ENCODE results near the gene TBC1D22A.

TBC1D22A gene

DNA sequence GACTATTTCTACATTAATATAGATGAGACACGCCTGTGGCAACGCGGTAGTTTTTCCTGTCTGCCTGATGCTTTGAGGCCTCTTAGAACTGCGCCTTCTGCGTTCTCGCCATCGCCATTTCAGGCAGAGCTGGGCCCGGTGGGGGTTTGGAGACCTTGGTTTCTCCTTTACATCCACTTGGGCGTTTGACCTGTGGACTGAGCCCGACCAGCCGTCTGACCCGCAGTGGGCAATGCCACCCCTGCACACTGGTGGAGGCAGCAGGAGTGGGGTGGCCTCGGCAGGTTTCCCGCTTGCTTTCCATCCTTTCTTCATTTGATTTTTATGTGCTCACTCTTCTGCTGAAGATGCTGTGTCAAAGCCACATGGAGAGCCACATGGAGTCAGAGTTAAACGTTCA lies 130.4 kb downstream of the TBC1D22A start:
- Histone ChIP-seq H3K4me3 (ENCODE audit: low read depth in 1 of 2, low read length in 2 of 2) (no peak overlapping the region), H3K27ac (ENCODE audit: low read depth, low read length) (no peak overlapping the region), H3K4me1 (ENCODE audit: control insufficient read depth in 1 of 2, insufficient read depth in 2 of 2, low read length in 2 of 2) (peaks cover 7 to 10% of the 10 kb centered on the region in 2 donors), H3K36me3 (ENCODE audit: control insufficient read depth in 1 of 2, insufficient read depth in 2 of 2, low read length in 2 of 2) (peaks cover 3 to 43% of the 10 kb centered on the region in 2 donors), H3K27me3 (ENCODE audit: control insufficient read depth in 1 of 2, insufficient read depth in 2 of 2, low read length in 2 of 2) (no peaks in the 10 kb centered on the region), H3K9me3 (ENCODE audit: control insufficient read depth in 1 of 2, low read length in 2 of 2) (no peaks in the 10 kb centered on the region), H3K9ac (ENCODE audit: low read depth in 1 of 2, low read length in 2 of 2) (no peak overlapping the region)

GRCh38 chr22:46893281-46894020 lies 131.0 kb downstream of the TBC1D22A start:
- H3K9me3 ChIP-seq (ENCODE audit: control insufficient read depth in 1 of 2, low read length in 2 of 2): no peaks in the 10 kb centered on the region

GRCh38 chr22:46894081-46894671 lies 131.7 kb downstream of the TBC1D22A start:
- Histone ChIP-seq H3K27me3 (ENCODE audit: control insufficient read depth in 1 of 2, insufficient read depth in 2 of 2, low read length in 2 of 2) (no peaks in the 10 kb centered on the region), H3K9ac (ENCODE audit: low read depth in 1 of 2, low read length in 2 of 2) (no peak overlapping the region), H3K4me1 (ENCODE audit: control insufficient read depth in 1 of 2, insufficient read depth in 2 of 2, low read length in 2 of 2) (peaks cover 7 to 10% of the 10 kb centered on the region in 2 donors), H3K4me3 (ENCODE audit: low read depth in 1 of 2, low read length in 2 of 2) (no peak overlapping the region), H3K36me3 (ENCODE audit: control insufficient read depth in 1 of 2, insufficient read depth in 2 of 2, low read length in 2 of 2) (peaks cover 3 to 43% of the 10 kb centered on the region in 2 donors), H3K27ac (ENCODE audit: low read depth, low read length) (no peak overlapping the region), H3K9me3 (ENCODE audit: control insufficient read depth in 1 of 2, low read length in 2 of 2) (no peaks in the 10 kb centered on the region)

More at GRCh38 chr22:46893281-46894020, 131.0 kb downstream of the TBC1D22A start:
- Histone ChIP-seq H3K9ac (ENCODE audit: low read depth in 1 of 2, low read length in 2 of 2) (no peak overlapping the region), H3K36me3 (ENCODE audit: control insufficient read depth in 1 of 2, insufficient read depth in 2 of 2, low read length in 2 of 2) (peaks cover 3 to 43% of the 10 kb centered on the region in 2 donors), H3K4me1 (ENCODE audit: control insufficient read depth in 1 of 2, insufficient read depth in 2 of 2, low read length in 2 of 2) (peaks cover 7 to 10% of the 10 kb centered on the region in 2 donors), H3K27me3 (ENCODE audit: control insufficient read depth in 1 of 2, insufficient read depth in 2 of 2, low read length in 2 of 2) (no peaks in the 10 kb centered on the region), H3K4me3 (ENCODE audit: low read depth in 1 of 2, low read length in 2 of 2) (no peak overlapping the region), H3K27ac (ENCODE audit: low read depth, low read length) (no peak overlapping the region)

DNA sequence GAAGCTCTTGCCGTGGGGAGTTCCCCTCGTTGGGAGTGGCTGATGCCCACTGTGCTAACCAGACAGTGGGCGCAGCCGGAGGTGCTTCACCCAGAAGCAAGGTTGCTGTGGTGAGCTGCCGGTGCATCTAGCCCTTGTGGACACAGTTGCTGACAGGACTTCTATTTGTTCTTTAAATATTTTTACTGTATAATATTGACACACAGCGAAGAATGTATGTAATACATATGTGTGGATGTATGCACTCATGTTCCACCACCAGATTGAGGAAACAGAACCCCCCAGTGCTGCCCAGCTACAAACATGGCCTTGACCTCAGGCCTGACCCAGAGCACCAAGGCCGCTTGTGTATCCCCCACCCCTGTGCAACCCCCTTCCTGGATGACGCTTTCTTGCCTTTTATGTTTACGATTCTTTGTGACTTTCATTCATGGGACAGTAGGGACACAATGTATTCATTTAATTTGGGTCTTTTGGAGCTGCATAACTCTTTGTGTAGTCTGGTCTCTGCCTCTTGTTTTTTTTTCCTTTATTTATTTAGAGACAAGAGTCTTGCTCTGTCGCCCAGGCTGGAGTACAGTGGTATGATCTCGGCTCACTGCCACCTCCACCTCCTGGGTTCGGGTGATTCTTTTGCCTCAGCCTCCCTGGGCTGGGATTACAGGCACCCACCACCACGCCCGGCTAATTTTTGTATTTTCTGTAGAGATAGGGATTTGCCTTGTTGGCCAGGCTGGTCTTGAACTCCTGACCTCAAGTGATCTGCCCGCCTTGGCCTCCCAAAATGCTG lies 132.6 kb downstream of the TBC1D22A start:
- peaks cover 3 to 43% of the 10 kb centered on the region in 2 donors for H3K36me3 ChIP-seq (ENCODE audit: control insufficient read depth in 1 of 2, insufficient read depth in 2 of 2, low read length in 2 of 2)
- H3K27ac ChIP-seq (ENCODE audit: low read depth, low read length): peak overlapping the region; percentile 44
- no peak overlapping the region for H3K9ac ChIP-seq (ENCODE audit: low read depth in 1 of 2, low read length in 2 of 2)

GRCh38 chr22:46895753-46896152 lies 133.3 kb downstream of the TBC1D22A start:
- Histone ChIP-seq H3K27ac (ENCODE audit: low read depth, low read length) (no peak overlapping the region), H3K9me3 (ENCODE audit: control insufficient read depth in 1 of 2, low read length in 2 of 2) (no peaks in the 10 kb centered on the region), H3K4me1 (ENCODE audit: control insufficient read depth in 1 of 2, insufficient read depth in 2 of 2, low read length in 2 of 2) (peaks cover 7 to 10% of the 10 kb centered on the region in 2 donors), H3K4me3 (ENCODE audit: low read depth in 1 of 2, low read length in 2 of 2) (no peak overlapping the region), H3K36me3 (ENCODE audit: control insufficient read depth in 1 of 2, insufficient read depth in 2 of 2, low read length in 2 of 2) (peaks cover 3 to 40% of the 10 kb centered on the region in 2 donors), H3K9ac (ENCODE audit: low read depth in 1 of 2, low read length in 2 of 2) (no peak overlapping the region), H3K27me3 (ENCODE audit: control insufficient read depth in 1 of 2, insufficient read depth in 2 of 2, low read length in 2 of 2) (no peaks in the 10 kb centered on the region)

More for the DNA sequence above, 132.6 kb downstream of the TBC1D22A start:
- peaks cover 7 to 10% of the 10 kb centered on the region in 2 donors for H3K4me1 ChIP-seq (ENCODE audit: control insufficient read depth in 1 of 2, insufficient read depth in 2 of 2, low read length in 2 of 2)
- no peaks in the 10 kb centered on the region for H3K27me3 ChIP-seq (ENCODE audit: control insufficient read depth in 1 of 2, insufficient read depth in 2 of 2, low read length in 2 of 2)
- H3K9me3 ChIP-seq (ENCODE audit: control insufficient read depth in 1 of 2, low read length in 2 of 2): no peaks in the 10 kb centered on the region
- no peak overlapping the region for H3K4me3 ChIP-seq (ENCODE audit: low read depth in 1 of 2, low read length in 2 of 2)

GRCh38 chr22:46896166-46896565 lies 133.7 kb downstream of the TBC1D22A start:
- no peaks in the 10 kb centered on the region for H3K9me3 ChIP-seq (ENCODE audit: control insufficient read depth in 1 of 2, low read length in 2 of 2)
- H3K27ac ChIP-seq (ENCODE audit: low read depth, low read length): no peak overlapping the region
- no peak overlapping the region for H3K9ac ChIP-seq (ENCODE audit: low read depth in 1 of 2, low read length in 2 of 2)
- H3K4me3 ChIP-seq (ENCODE audit: low read depth in 1 of 2, low read length in 2 of 2): no peak overlapping the region
- H3K27me3 ChIP-seq (ENCODE audit: control insufficient read depth in 1 of 2, insufficient read depth in 2 of 2, low read length in 2 of 2): no peaks in the 10 kb centered on the region
- H3K36me3 ChIP-seq (ENCODE audit: control insufficient read depth in 1 of 2, insufficient read depth in 2 of 2, low read length in 2 of 2): peaks cover 3 to 39% of the 10 kb centered on the region in 2 donors
- H3K4me1 ChIP-seq (ENCODE audit: control insufficient read depth in 1 of 2, insufficient read depth in 2 of 2, low read length in 2 of 2): peaks cover 7 to 10% of the 10 kb centered on the region in 2 donors

- Histone ChIP-seq H3K36me3 (ENCODE audit: control insufficient read depth in 1 of 2, insufficient read depth in 2 of 2, low read length in 2 of 2) (peaks cover 3 to 41% of the 10 kb centered on the region in 2 donors), H3K4me1 (ENCODE audit: control insufficient read depth in 1 of 2, insufficient read depth in 2 of 2, low read length in 2 of 2) (peaks cover 7 to 10% of the 10 kb centered on the region in 2 donors)
These were observed 134.3 kb downstream of the TBC1D22A start for GRCh38 chr22:46896568-46897245.

GRCh38 chr22:46897246-46897623 lies 134.8 kb downstream of the TBC1D22A start:
- no peaks in the 10 kb centered on the region for H3K27me3 ChIP-seq (ENCODE audit: control insufficient read depth in 1 of 2, insufficient read depth in 2 of 2, low read length in 2 of 2)
- no peak overlapping the region for H3K9ac ChIP-seq (ENCODE audit: low read depth in 1 of 2, low read length in 2 of 2)
- no peaks in the 10 kb centered on the region for H3K9me3 ChIP-seq (ENCODE audit: control insufficient read depth in 1 of 2, low read length in 2 of 2)
- H3K27ac ChIP-seq (ENCODE audit: low read depth, low read length): no peak overlapping the region
- no peak overlapping the region for H3K4me3 ChIP-seq (ENCODE audit: low read depth in 1 of 2, low read length in 2 of 2)
- peaks cover 7 to 10% of the 10 kb centered on the region in 2 donors for H3K4me1 ChIP-seq (ENCODE audit: control insufficient read depth in 1 of 2, insufficient read depth in 2 of 2, low read length in 2 of 2)
- H3K36me3 ChIP-seq (ENCODE audit: control insufficient read depth in 1 of 2, insufficient read depth in 2 of 2, low read length in 2 of 2): peaks cover 3 to 36% of the 10 kb centered on the region in 2 donors

More at GRCh38 chr22:46896568-46897245, 134.3 kb downstream of the TBC1D22A start:
- no peaks in the 10 kb centered on the region for H3K27me3 ChIP-seq (ENCODE audit: control insufficient read depth in 1 of 2, insufficient read depth in 2 of 2, low read length in 2 of 2)
- no peak overlapping the region for H3K9ac ChIP-seq (ENCODE audit: low read depth in 1 of 2, low read length in 2 of 2)
- no peak overlapping the region for H3K27ac ChIP-seq (ENCODE audit: low read depth, low read length)
- H3K4me3 ChIP-seq (ENCODE audit: low read depth in 1 of 2, low read length in 2 of 2): no peak overlapping the region
- H3K9me3 ChIP-seq (ENCODE audit: control insufficient read depth in 1 of 2, low read length in 2 of 2): no peaks in the 10 kb centered on the region

GRCh38 chr22:46900549-46900948 lies 138.1 kb downstream of the TBC1D22A start:
- no peaks in the 10 kb centered on the region for H3K9me3 ChIP-seq (ENCODE audit: control insufficient read depth in 1 of 2, low read length in 2 of 2)
- H3K36me3 ChIP-seq (ENCODE audit: control insufficient read depth in 1 of 2, insufficient read depth in 2 of 2, low read length in 2 of 2): peaks cover 5 to 13% of the 10 kb centered on the region in 2 donors
- no peak overlapping the region for H3K9ac ChIP-seq (ENCODE audit: low read depth in 1 of 2, low read length in 2 of 2)
- no peaks in the 10 kb centered on the region for H3K27me3 ChIP-seq (ENCODE audit: control insufficient read depth in 1 of 2, insufficient read depth in 2 of 2, low read length in 2 of 2)
- H3K27ac ChIP-seq (ENCODE audit: low read depth, low read length): no peak overlapping the region
- no peak overlapping the region for H3K4me3 ChIP-seq (ENCODE audit: low read depth in 1 of 2, low read length in 2 of 2)
- no peaks in the 10 kb centered on the region for H3K4me1 ChIP-seq (ENCODE audit: control insufficient read depth in 1 of 2, insufficient read depth in 2 of 2, low read length in 2 of 2)

Data from duodenal mucosa (tissue), 2 donors.